GM19193 (cell line): ENCODE data around the gene PNPLA2.

Experiments used
- POLR2A ChIP-seq: IDR thresholded peaks from 4 replicates; pipeline ENCODE4 v1.6.1; 2011; ENCODE audit not compliant: insufficient read depth, insufficient read length; ENCODE audit errors: extremely low read depth

PNPLA2 gene

DNA sequence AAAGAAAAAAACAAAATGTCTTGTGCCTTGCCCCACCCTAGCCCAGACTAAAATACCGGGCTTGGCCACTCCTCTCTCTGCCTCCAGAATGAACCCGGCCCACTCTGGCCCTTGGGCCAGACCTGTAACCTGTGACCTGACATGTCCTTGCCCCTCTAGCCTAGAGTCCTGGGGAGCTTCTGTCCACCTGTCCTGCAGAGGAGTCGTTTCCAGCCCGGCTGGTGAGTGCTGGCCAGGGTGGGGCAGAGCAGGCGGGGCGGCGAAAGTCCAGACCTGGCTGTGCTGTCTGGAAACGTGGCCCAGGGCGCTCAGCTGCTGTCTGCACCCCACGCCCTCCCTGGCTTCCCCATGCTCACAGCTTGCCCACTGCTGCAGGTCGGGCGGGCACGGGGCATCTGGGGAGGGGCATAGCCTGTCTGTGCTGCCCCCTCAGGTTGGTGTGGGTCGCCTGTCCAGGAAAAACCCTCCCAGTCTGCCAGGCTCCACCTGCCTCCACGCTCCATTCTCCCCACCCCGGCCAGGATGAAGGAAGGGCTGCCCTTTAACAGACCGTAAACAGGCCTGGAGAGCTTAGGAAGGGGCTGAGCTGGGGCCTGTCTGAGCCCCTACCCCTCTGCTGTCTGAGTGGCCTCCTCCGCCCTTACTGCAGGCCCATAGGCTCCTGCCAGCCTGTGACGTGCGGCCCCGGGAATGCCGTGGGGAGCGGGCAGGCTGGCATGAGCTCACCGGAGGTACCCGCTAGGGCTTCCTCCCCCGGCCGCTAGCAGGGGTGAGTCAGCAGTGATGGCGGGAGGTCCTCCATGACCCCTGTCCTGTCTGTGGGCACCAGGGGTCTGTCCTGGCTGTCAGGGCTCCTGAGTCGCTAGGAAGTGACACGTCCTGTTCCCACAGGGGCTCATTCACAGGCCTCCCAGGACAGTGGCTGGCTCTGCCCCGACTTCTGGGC is 15.9 kb downstream of the PNPLA2 start:
- no peak for TF ChIP-seq POLR2A

DNA sequence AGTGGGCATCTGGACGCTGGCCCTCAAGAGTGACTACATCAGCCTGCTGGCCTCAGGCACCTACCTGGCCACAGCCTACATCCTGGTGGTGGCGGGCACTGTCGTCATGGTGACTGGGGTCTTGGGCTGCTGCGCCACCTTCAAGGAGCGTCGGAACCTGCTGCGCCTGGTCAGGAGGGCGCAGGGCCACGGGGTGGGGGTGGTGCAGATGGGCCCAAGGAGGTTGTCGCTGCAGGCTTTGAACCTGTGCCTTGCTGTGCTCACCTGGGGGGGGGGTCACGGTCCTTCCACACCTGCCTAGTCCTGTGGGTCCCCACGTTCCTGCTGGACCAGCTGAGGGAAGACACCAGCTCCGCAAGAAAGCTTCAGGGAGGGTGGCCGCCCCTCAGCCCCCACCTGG is 17.6 kb downstream of the PNPLA2 start:
- TF ChIP-seq POLR2A = no peak

DNA sequence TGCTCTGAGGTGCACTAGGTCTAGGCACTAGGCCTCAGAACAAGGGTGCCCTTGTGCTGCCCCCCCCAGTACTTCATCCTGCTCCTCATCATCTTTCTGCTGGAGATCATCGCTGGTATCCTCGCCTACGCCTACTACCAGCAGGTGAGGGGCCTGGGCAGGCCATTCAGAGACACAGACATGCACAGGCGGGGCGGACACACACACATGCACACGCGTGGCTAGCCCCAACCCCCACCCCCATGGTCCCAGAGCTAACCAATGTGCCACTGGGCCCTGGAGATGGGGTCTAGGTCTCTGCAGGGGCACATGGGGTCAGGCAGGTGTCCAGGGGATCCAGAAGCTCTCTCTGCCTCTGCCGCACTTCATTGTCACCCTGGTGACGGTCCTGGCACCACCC is 18.0 kb downstream of the PNPLA2 start:
- TF ChIP-seq POLR2A = no peak

DNA sequence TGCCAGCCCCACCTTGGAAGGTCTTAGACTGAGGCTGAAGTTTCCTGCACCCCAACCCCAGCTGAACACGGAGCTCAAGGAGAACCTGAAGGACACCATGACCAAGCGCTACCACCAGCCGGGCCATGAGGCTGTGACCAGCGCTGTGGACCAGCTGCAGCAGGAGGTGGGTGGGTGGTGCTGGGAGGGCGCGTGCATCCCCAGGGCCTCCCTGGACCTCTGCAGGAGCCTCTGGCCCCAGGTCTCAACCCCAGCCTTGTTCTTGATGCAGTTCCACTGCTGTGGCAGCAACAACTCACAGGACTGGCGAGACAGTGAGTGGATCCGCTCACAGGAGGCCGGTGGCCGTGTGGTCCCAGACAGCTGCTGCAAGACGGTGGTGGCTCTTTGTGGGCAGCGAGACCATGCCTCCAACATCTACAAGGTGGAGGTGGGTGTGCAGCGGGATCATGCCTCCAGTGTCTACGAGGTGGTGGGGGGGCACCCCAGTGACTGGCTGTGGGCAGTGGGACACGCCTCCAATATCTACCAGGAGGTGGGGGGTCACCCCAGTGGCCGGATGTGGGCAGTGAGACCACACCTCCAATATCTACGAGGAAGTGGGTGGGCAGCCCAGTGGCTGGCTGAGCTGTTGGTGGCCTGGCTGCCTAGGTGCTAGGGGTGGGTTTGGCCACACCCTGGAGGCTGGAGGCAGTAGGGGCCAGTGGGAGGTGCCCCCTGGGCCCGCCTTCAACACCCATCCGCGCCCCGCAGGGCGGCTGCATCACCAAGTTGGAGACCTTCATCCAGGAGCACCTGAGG is 18.7 kb downstream of the PNPLA2 start:
- TF ChIP-seq POLR2A = peak; percentile 24

DNA sequence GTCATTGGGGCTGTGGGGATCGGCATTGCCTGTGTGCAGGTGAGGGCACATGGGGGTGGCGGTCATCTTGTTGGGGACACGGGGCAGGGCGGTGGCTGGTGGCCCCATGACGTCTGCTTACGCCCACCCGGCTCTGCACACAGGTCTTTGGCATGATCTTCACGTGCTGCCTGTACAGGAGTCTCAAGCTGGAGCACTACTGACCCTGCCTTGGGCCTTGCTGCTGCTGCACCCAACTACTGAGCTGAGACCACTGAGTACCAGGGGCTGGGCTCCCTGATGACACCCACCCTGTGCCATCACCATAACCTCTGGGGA is 19.2 kb downstream of the PNPLA2 start:
- TF ChIP-seq POLR2A = no peak

DNA sequence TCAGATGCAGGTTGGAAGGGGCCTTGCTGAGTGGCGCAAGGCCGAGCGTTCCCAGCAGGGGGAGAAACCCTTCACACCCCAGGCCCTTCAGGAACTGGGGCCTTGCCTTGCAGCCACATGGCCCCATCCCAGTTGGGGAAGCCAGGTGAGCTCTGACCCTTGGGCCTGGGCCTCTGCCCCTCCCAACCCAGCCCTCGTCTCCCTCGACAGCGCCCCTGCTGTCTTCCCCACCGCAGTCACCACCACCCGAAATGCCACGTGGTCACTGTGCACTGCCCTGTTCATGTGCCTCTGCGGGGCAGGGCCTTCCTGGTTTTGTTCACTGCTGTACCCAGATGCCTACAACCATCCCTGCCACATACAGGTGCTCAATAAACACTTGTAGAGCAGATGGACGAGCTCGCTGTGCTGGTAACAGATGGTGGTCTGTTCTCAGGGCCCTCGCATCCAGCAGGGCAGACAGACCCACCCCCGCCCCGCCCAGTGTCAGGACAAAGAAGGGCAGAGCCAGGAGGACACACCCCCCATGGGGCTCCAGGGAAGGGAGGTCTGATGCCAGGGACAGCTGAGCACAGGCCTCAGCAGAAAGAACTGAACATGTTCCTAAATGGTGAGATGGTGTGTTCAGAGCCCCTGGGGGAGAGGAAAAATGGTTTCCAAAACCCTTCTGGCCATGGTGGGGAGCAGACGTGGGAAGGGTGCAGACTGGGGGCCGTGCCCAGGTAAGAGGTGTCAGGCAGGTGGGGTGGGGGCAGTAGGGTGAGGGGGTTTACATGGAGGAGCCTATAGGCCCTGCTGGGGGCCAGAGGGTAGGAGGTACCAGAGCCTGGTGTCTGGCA is 19.9 kb downstream of the PNPLA2 start:
- no peak for TF ChIP-seq POLR2A

DNA sequence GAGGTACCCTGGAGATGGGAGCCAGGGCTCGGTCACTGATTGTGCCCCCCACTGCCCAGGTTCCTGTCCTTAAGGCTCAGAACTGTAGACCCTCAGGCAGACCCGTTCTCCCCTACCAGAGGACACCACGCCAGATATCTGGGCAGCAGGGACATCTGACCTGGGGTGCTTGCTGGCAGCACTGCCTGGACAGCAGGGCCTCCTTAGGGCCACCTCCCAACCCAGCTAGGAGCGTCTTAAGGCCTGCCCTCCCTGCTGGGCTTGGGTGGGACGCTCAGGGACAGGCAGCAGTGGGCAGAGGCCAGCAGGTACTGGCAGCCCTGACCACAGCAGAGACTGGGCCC is 20.5 kb downstream of the PNPLA2 start:
- TF ChIP-seq POLR2A = no peak

DNA sequence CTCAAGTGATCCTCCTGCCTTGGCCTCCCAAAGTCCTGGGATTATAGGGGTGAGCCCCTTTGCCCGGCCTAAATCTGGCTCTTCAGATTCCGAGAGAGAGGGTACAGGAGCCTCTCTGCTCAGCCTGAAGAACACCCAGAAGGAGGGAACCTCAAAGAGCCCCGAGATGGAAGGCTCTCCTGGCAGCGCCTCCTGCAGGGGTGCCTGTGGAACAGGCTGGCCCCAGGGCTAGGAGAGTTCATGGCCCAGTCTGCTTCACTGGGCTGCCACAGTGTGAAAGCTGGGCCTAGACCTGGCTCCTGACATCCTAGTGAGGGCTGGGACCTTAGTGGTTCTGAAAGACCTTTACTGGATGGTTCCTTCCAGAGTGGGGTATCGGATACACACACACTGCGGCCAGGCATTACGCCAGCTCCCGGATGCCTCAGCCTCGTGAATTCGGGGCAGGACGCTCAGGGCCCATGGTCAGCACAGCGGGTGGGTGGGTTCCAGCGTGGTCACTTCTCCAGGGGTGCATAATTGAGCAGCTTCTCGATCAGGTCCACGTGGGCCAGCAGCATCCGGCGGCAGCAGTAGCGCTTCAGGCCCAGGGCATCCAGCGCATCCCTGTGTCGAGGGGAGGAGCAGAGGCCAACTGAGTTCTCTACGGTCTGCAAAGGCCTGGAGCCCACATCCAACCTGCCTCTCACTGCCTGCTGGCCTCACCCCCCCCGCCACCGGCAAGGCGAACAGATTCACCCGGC is 21.3 kb downstream of the PNPLA2 start:
- no peak for TF ChIP-seq POLR2A

DNA sequence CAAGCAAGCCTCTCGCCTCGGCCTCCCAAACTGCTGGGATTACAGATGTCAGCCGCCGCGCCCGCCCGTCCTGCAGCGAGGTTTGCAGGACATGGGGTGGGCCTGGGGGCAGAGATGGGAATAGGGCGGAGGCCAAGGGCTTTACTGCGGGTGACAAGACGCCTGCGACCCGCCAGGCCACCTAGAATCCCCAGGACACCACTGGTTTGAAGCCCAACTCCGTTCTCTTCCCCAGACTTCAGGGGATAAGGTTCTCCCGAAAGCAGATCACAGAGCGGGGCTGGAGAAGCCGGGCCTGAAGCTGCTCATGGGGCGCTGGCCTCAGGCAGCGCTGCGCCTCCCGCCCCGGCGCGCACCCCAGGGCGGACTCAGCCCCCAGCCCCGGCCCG is 23.3 kb downstream of the PNPLA2 start:
- no peak for TF ChIP-seq POLR2A

DNA sequence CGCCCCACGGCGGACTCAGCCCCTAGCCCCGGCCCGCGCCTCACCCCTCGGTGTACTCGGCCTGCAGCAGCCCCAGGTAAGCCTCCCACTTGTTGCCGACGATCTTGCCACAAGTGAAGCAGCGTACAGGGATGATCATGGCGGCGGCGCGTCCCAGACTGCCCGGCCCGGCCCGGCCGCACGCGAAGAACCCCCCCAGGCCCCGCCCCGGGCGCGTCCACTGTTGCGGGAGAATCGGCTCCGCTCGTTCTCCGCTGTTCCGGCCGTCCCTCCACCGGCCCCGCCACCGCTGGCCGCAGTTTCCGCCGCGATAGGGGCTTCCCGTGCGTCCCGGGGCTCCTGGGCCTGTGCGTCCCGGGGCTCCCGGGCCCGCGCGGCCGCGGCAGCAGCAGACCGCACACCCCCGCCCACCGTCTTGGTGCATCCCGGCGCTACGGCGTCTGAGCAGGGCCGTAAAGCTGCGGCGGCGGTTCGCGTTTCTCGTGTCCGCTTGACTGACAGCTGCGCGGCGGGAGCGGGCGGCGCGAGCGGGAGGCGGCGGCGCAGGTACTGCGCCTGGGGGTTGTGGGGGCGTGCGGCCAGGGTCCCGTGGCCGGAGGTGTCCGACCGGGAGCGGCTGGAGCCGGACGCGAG is 23.8 kb downstream of the PNPLA2 start, which contains the start of the genes POLR2L and TSPAN4:
TSS of gene POLR2L (minus strand) at position 160 of the 633 bp plus-strand sequence. CDS start at position 139, 21 bp downstream.
TSS of gene TSPAN4 (plus strand) at position 483 of the 633 bp plus-strand sequence. CDS start 7,453 bp downstream, outside the sequence.
- TF ChIP-seq POLR2A = peak; percentile 99

DNA sequence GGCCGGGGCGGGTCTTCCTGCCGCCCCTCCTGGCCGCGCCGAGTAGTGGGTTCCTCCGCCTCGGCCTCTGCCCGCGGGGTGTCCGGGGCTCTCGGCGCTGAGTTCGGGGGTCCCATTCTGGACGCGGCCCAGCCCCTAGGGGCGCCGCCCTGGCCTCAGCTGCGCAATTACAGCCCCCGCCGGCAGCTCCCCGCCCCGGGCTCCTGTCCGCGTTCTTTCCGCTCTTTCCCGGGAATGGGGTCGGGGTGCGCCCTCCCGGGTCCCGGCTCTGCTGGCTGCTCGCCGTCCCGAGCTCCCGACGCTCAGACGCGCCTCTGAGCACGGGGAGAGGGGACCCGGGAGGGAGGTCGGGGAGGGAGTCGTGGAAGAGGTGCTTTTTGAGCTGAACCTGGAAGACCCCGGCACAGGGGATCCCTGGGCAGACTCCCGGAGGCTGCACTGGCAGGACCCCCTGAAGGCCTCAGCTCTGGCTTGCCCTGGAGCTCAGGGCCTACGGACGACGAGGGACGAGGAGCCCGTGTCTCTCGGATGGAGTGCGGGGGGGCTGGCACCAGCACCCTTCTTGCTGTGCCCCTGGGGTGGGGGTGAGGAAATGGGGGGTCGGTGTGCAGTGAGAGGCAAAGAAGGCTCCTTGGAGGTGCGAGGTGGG is 24.5 kb downstream of the PNPLA2 start:
- no peak for TF ChIP-seq POLR2A

DNA sequence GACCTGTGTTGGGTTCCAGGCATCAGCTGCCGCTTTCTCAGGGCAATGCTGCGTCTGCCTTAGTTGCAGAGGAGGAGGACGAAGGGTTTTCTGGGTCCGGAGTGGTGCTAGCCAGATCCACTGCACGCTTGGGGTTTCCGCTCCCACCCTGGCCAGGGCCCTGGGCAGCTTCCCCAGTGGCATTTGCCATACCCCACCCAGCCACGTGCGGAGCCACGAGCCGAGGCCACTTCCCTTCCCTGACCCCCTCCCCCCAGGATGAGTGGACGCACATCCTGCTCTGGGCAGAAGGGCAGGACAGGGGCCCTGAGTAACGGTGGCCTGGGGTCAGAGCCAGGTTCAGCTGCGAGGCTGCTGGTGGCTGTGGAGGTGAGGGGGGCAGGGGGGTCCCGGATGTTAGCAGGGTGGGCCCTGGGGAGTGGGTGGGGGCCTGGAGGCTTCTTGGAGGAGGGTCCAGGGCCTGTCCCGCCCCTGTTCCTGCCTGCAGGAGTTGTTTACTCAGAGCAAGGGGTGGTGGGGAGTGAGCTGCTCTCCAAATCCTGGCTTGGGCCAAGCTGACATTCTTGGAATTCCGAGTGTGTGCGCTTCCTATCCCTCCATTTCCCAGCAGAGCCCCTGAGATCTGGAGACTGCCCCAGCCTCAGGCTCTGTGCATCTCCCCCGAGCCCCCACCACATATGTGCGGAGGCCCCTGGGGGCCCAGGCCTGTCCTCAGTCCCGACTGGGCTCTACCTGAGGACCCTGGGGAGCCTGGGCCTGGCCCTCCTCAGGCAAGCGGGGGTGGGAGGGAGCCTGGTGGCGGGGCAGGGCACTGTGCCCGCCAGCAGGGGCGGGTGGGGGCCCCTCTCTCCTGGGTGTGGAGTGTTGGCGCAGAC is 25.3 kb downstream of the PNPLA2 start:
- TF ChIP-seq POLR2A = no peak
